HG03571 (cell line): ENCODE data around the gene TRMT6.
A peak's percentile ranks its signal among the peaks of the same experiment; 100 is the strongest.

Experiments used
- ATAC-seq: cut with Tn5 transposase; IDR thresholded peaks from one replicate; pipeline ENCODE4 v1.9.1; 2021; ENCODE audit not compliant: unreplicated experiment

TRMT6 gene

DNA sequence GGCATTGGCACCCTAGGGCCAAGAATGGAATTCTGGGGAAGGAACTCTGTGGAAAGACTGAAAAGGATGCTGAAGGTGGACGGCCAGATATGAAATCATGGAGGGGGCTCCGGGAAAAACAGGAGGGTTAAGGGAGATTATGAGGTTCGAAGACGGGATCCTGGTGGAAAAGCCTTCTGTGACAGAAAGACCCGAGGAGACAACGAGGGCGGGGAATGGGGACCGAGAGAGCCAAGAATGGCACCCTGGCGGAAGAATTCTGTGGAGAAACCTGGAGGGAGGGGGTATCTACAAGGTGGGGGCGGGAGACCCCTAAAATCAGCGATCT is 426 bp downstream of the TRMT6 start:
- peak; percentile 3 for ATAC-seq

DNA sequence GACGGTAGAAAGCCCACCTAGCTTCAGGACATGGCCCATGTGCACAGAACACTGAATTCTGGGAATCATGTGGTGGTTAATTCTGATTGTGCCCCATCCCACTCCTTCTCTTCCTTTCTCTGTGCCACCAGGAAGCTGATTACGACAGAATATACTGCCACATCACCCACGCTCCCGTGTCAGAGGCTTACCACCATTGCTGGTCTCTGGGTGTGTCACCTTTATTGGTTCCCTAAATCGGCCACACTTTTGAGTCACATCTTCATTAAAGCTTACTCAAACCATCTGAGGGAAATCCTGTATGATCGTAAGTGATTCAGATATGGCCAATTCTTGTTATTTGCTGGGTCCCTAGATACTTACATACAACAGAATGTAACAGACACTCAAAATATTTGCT is 3.1 kb downstream of the TRMT6 start:
- ATAC-seq = no peak

DNA sequence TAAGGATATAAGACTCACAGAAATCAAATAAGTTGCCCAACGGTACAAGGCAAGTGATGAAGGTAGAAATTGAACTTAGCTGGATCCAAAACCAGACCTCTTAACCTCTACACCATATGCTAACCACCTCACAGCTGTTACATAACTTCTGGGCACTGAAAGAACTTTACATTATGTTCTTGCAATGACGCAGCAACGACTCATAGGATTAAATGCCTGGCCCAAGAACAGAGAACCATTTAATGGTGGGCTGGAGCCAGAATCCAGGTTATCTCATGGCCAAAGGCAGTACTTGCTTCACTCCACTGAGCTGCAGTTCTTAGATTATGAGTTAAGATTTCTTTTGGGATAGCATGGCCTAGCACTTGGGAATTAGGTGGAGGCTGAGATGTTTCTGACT is 4.4 kb downstream of the TRMT6 start:
- no peak for ATAC-seq

DNA sequence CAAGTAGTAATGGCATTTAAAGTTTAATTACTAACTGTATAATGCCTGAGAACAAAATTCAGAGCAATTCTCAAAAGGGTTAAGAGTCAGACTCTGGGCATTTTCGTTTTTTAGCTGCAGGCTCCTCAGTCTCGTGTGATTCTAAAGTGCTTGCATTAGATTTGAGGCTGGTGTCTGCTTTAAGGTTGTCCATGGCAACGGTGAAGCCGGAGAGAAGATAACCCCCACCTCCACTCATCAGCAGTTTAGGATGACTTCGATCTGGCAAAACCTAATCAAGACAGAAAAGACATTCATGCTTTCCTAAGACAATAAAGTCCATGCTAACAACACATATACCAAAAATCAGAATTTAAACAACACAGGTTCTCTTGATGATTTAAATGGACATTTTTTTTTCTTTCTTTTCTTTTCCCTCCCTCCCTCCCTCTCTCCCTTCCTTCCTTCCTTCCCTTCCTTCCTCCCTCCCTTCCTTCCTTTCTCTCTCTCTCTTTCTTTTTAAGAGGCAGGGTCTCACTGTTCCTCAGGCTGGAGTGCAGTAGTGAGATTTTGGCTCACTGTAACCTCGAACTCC is 11.8 kb downstream of the TRMT6 start:
- no peak for ATAC-seq

DNA sequence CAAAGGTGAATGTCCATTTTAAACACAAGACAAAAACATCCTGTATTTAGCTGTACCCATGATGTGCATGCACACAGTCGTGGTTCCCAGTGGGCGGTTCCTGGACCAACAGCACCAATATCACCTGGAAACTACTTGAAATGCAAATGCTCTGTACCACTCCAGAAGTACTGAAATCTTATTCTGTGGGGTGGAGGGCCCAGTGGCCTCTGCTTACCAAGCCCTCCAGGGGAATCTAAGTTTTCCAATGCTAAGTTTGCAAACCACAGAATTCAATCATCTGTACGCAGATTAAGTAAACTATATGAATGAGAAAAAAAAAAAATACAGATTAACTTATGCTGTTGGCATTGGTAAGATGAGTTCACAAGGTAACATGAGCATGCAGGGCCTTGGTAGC is 14.1 kb downstream of the TRMT6 start:
- ATAC-seq = no peak

DNA sequence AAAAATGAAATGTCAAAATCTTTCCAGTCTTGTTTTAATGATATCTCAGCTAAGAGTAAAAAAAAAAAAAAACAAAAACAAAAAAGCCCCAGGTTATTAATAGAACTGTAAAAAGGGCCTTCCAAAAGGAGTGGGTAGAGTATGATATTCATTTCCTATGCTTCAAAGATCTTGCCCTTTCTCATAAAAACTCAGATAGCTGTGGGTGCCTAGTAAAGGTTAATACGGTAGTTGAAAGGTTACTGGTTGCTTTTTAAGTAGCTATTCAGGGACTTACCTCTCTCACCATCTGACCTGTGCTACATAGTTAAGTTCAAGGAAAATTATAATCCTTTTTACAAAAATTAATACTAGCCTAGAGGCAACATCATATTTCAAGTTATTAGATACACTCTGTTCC is 14.9 kb downstream of the TRMT6 start:
- ATAC-seq = no peak

DNA sequence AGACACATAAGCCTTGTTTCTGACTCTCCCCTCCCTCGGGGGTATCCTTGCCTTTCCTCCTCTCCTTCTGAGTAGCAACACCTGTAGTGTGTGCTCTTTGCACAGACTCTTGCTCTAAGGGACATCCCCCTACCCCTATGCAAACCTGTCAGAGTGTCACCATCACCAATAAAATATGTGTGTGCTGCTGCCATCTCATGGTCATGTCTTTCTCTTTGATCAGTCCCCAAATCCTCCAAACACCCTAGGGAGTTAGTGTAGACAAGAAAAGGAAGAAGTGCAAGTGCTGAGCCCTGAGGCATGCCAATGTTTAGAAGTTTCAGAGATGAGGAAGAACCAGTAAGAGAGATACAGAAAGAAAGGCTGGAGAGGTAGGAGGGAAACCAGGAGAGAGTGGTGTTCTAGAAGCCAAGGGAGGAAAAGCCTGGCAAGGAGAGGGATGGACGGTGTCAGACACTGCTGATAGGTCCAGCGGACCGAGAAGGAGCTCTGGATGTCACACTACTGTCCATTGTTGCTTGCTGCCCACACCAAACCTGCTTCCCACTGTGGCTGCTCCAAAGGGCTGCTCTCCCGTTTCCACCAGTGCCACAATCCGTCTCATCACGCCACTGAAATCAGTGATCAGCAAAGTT is 16.4 kb downstream of the TRMT6 start:
- ATAC-seq = no peak

DNA sequence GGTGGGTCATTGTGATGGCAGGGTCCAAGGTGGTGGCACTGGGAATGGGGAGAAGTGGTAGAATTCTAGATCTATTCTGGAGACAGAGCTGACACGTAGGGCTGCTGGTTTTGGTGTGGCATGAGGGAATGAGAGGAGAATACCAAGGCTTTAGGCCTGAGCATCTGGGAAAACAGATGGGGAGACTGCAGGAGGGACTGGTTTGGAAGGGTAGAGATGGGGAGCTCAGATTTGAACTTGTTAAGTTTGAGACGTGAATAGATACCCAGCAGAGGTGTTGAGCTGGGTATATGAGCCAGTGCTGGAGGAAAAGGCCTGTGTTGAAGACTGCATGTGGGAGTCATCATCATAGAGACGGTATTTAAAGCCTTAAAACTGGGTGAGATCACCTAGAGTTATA is 17.5 kb downstream of the TRMT6 start:
- ATAC-seq = no peak

DNA sequence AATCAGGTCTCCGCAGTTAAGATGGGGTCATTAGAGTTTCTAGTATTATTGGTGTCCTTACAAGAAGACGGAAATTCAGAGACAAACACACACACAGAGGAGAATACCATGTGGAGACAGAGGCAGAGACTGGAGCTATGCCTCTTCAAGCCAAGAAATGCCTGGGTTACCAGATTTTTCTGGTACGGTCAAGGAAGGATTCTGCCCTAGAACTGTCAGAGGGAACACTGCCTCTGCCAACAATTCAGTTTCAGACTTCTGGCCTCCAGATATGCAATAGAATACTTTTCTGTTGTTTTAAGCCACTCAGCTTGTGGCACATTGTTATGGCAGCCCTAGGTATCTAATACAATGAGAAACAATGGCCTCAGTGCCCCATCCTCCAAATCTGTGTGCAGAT is 18.9 kb downstream of the TRMT6 start:
- ATAC-seq = no peak

DNA sequence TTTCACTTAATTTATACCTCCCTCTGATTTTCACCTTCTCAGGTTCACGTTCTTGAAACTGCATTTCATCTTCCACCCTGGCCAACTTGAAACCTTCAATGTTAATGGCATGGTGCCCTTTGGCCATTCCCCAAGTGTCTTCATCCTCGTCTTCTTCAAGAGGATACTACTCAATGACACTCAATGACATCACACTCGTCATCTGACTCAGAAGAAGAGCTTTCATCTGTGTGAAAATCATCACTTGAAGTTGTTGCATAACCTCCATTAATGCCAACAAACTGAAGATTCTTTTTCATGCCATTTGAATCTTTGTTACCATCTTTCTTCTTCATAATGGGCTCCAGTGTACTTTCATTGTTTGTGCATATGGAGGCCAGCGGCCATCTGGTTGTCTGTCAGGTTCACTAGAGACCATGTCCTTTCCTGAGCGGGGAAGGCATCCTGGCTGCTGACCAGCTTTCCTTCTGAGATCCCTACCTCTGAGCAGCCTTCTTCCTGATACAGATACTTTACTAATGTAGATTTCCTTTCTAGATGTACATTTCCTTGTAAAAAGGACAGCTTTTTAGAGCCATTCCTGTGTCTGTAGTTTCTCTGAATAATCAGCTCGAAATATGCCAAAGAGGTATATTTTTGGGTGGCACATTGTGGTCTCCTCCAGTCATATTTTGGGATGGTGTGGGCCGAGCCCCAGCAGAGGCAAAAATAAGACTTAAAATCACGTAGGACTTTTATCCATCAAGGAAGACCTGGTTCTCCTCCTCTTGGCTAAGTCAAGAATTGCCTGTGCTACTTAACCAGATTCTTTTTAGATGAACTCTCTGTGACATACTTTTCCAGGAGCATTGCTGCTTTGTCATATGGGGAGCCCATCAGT is 21.3 kb downstream of the TRMT6 start:
- ATAC-seq = no peak

DNA sequence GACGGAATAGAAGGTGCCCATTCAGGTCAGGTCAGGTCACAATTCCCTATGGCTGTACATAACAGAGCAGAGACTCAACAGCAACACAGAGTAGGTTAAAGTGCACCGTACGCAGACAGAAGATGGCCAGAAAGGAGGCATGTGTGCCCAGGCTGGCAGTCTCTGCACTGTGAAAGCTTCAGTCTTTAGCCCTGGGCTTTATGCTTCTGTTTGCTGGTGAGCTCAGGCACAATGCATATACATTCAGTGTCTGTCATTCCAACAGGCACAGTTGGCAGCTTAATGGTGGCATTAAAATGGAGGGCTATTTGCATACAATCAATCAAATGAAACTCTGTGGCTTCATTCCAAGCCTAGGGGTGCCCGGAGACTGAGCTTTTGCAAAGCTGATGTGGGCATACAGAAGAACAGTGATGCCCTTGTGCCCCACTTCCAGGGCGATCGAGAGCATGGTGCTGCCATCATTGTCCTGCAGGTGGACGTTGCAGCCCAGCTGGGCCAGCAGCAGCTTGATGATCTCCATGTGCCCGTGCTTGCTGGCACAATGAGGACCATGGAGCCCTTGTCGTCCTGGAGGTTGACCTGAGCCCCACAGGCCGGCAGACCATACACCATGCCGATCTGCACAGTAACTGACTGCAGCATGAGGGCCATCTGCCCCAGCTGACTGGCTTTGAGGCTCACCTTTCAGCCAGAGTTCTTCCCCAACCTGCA is 22.4 kb downstream of the TRMT6 start:
- no peak for ATAC-seq

DNA sequence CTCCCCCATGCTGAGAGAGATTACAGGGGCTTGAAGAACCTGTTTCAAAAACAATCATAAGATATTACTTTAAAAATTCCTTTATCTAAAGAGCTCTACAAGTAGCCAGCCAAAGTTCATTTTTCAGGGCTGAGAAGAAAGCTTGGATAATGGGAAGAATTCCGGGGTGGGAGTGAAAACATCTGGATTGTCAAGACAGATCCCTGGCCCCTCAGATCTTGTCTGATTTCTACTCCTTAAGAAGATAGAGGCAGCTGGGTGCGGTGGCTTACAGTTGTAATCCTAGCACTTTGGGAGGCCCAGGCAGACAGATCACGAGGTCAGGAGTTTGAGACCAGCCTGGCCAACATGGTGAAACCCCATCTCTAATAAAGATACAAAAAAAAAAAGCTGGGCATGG is 24.8 kb downstream of the TRMT6 start:
- ATAC-seq = no peak

DNA sequence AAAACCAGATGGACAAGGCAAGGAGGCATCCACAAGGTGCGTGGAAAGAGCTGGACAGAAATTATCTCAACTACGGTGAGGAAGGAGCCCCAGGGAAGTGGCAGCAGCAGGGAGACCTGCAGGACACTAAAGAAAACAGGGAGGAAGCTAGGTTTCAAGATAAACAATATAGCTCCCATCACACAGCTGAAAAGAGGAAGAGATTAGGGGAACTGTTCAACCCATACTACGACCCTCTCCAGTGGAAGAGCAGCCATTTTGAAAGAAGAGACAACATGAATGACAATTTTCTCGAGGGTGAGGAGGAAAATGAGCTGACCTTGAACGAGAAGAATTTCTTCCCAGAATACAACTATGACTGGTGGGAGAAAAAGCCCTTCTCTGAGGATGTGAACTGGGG is 26.8 kb downstream of the TRMT6 start:
- no peak for ATAC-seq

DNA sequence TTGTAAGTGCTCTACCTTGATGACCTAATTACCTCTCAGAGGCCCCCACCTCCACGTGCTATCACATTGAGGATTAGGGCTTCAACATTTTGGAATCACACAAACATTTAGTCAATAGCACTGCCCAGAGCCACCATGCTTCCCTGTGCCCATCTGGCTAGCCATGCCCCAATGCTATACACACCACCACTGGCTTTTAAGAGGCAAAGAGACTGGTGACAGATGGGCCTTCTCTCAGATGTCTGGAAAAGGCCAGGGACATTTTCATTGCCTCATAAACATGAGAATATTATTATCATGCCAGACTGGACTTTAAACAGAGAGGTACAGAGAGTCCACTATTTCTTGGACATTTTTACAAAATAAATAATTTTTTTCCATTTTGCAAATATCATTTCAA is 29.8 kb downstream of the TRMT6 start:
- ATAC-seq = no peak

DNA sequence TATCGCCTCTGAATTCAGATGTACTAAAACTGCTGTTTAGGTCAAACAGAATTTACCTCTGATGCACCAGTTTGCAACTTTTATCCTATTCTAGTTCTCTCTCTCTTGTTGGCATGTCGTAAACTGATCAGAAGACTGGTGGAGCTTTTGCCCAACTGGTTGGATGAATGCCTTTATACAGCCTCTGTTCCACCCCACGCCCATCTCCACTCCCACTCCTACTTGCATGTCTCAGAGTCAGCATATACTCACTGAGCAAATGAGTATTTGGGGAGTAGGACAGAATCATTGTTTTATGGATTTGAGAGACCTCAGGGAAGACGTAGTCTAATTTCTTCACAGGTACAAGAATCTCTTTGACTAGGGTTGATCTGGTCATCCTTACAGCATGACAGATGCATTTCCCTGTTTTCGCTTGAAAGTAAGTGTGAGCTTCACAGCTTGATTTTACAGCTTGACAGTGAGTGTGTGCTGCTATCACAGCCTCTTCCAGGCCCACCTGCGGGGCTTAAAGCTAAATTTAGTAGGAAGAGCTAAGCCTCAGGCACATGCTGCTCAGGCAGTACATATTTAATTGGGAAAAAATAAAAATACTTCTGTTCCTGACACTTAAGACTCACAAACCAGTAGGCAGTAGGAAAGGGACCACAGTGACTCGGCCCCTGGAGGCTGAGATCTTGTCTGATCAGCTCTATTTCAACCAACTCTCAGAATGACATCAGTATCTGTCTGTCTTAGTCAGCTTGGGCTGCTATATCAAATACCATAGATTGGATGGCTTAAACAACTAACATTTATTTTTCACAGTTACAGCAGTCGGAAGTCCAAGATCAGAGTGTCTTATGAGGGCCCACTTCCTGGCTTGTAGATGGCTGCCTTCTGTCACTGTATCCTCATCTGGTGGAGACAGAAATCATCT is 30.4 kb downstream of the TRMT6 start:
- no peak for ATAC-seq

DNA sequence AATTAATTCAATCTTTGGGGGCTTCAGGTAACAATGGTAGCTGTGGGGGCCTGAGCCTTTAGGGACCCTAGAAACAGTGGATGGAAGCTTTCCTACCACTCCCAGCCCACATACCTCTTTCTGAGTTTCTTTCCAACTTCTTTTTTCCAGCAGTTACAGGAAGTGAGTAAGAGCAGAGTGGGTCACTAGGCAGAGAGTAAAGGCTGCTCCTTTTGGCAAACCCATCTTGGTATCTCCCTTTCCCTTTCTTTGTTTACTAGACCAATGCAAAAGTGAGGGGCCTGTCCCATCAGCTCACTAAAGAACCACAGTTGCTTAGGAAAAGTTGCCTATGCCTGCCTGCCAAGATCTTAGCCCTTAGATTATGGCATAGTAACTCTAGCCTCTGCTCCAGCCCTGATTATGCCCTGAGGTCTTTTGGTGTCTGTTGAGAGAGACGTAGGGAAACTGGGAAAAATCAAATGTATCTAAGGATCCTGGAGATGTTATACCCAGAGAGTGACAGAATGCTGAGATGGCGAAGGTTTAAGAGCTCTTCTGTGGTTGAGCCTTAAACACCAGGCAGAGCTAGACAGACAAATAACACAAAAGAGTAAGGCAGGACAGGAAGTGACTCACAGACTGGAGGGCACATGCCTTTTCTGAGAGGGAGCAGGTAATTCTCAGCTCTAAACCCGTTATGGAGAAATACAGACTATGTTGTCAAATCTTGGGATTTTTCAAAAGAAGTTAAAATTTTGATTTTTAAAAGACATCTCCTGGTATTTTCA is 31.3 kb downstream of the TRMT6 start:
- no peak for ATAC-seq

DNA sequence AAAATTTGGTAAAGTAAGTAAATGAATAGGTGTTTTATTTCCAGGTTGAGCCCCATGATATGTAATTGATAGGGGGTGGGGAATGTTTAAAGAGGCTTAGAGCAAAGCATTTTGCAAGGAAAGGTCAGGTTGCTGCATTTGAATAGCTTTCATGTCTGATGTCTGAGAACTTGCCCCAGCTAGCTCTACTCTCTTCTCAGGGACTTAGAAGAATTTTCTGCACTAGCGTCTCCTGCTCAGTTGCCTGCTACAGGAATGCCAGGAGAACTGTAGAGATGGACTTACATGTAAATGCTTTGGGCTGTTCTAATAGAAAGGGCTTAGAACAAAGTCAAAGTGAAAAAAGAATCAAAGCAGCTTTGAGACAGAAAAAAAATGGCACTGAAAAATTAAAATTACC is 35.5 kb downstream of the TRMT6 start:
- ATAC-seq = no peak

DNA sequence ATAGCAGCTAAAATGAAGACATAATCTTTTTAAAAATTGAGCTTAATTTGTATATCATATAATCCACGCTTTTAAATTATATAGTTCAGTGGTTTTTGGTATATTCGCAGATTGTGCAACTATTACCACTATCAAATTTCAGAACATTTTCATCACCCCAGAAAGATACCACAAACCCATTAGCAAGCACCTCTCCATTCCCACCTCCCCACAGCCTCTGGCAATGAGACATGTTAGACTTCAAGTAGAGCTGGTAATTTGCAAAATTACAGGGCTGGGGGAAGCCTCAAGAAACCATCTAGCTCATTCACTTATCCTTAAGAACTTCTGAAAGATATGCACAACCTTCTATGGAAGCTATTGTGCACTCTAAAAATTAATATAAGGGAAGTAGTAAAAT is 37.2 kb downstream of the TRMT6 start:
- no peak for ATAC-seq

DNA sequence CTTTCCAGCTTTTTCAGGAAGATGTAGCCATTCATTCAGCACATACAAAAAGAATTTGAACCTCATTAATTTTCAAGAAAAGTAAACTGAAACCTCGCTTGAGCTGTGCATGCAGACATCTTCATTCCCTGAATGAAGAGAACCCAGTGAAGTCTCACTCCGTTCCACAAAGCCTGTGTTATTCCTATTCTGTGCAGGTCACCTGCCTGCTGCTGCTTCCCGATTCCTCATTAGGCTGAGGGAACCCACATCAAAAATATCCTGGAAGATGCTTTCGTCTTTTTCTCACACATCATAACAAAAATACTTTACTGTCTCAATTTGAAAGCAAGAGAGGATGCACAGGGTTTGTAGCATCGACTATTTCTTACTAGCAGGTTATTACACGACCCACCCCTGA is 40.1 kb downstream of the TRMT6 start:
- ATAC-seq = no peak

DNA sequence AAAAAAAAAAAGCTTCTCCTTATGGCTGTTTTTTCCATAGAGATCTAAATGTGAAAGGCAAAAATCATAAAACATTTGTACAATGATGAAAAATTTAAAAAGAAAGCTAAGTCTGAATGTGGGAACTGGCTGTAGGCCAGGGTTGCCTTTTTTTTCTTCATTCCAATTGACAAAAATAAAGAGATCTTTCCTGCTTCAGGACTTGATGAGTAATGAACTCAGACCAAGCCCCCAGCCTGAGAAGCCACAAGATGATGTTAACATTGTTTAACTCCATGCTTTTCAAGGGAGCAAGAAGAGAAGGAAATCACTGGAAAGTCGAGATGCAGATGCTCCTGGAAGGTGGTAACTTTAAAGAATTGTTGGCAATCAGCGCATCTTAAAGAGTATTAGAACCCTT is 41.4 kb downstream of the TRMT6 start:
- ATAC-seq = no peak
